ENCODE results near the gene SMAD9.
A peak's percentile ranks its signal among the peaks of the same experiment; 100 is the strongest.

Gene SMAD9

GRCh38 chr13:36817996-36818803, 101.8 kb downstream of the SMAD9 start:
- no peaks in the 10 kb centered on the region for H3K9me3 ChIP-seq (ENCODE audit: low read length)
- H3K36me3 ChIP-seq (ENCODE audit: insufficient read depth, low read length): no peaks in the 10 kb centered on the region
- no peaks in the 10 kb centered on the region for H3K27me3 ChIP-seq (ENCODE audit: insufficient read depth, low read length)
- H3K4me1 ChIP-seq (ENCODE audit: insufficient read depth, low read length): peaks cover 13% of the 10 kb centered on the region
- H3K4me3 ChIP-seq (ENCODE audit: low read length): peak overlapping the region; percentile 84
- H2AFZ ChIP-seq (ENCODE audit: low read depth, low read length): peak overlapping the region; percentile 95

DNA sequence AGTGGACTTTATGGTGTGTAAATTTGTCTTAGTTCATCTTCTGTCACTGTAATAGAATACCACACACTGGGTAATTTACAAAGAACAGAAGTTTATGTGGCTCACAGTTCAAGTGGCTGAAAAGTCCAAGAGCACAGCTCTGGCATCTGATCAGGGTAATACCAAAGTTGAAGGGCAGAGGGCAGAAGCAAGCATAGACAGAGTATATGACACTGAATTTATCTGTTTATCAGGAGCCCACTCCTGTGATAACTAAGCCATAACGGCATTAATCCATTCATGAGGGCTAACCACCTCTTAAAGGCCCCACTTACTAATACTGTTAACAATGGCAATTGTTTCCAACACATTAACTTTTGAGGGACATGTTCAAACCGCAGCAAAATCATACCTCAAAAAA, 105.0 kb downstream of the SMAD9 start:
- H3K4me1 ChIP-seq (ENCODE audit: insufficient read depth, low read length): peaks cover 5% of the 10 kb centered on the region
- no peaks in the 10 kb centered on the region for H3K9me3 ChIP-seq (ENCODE audit: low read length)
- no peak overlapping the region for H3K4me3 ChIP-seq (ENCODE audit: low read length)
- H3K36me3 ChIP-seq (ENCODE audit: insufficient read depth, low read length): no peaks in the 10 kb centered on the region
- no peak overlapping the region for H2AFZ ChIP-seq (ENCODE audit: low read depth, low read length)
- H3K27me3 ChIP-seq (ENCODE audit: insufficient read depth, low read length): peaks cover 3% of the 10 kb centered on the region

GRCh38 chr13:36814465-36814864, 105.6 kb downstream of the SMAD9 start:
- Histone ChIP-seq H2AFZ (ENCODE audit: low read depth, low read length) (no peak overlapping the region), H3K4me3 (ENCODE audit: low read length) (no peak overlapping the region), H3K4me1 (ENCODE audit: insufficient read depth, low read length) (peaks cover 3% of the 10 kb centered on the region), H3K9me3 (ENCODE audit: low read length) (no peaks in the 10 kb centered on the region), H3K27me3 (ENCODE audit: insufficient read depth, low read length) (peaks cover 3% of the 10 kb centered on the region), H3K36me3 (ENCODE audit: insufficient read depth, low read length) (no peaks in the 10 kb centered on the region)

DNA sequence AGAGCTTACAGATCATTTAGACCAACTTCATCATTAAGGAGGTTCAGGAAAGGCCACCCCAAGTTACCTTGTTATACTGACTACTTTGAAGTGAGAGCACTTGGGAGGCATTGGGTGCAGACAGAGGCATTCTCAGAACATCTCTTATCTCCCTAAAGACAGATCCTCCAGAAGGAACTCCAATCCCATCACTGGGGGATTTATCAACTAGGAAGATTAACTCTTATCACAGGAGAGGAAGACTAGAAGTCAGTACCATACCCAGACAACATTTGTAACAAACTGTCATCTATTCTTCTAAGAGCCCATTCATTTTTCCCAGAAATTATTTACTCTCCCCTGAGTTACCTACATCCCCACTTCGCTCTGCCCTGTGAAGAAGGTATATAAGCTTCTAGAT, 106.8 kb downstream of the SMAD9 start:
- peaks cover 3% of the 10 kb centered on the region for H3K27me3 ChIP-seq (ENCODE audit: insufficient read depth, low read length)
- H3K4me3 ChIP-seq (ENCODE audit: low read length): no peak overlapping the region
- H2AFZ ChIP-seq (ENCODE audit: low read depth, low read length): no peak overlapping the region
- no peaks in the 10 kb centered on the region for H3K9me3 ChIP-seq (ENCODE audit: low read length)
- no peaks in the 10 kb centered on the region for H3K4me1 ChIP-seq (ENCODE audit: insufficient read depth, low read length)
- no peaks in the 10 kb centered on the region for H3K36me3 ChIP-seq (ENCODE audit: insufficient read depth, low read length)

DNA sequence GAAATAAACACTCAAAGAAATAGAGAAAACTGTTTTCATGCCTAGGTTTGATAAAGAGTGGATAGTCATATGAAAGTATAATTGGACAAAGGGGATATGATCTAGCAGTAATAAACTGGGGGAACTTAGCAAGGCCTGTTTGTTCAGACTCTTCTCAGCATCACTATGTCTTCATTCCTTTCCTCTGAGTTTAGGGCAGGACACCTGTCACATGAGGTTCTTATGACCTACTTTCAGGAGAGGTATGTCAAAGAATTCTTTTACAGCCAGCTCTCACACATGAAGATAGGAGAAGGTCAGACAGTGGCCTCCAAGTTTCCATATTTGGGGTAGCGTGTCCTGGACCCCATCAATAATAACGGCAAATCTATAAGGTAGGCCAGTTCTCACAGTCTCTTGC, 112.4 kb downstream of the SMAD9 start:
- peaks cover 3% of the 10 kb centered on the region for H3K27me3 ChIP-seq (ENCODE audit: insufficient read depth, low read length)
- H2AFZ ChIP-seq (ENCODE audit: low read depth, low read length): no peak overlapping the region
- H3K4me1 ChIP-seq (ENCODE audit: insufficient read depth, low read length): no peaks in the 10 kb centered on the region
- no peaks in the 10 kb centered on the region for H3K9me3 ChIP-seq (ENCODE audit: low read length)
- no peak overlapping the region for H3K4me3 ChIP-seq (ENCODE audit: low read length)
- H3K36me3 ChIP-seq (ENCODE audit: insufficient read depth, low read length): no peaks in the 10 kb centered on the region

DNA sequence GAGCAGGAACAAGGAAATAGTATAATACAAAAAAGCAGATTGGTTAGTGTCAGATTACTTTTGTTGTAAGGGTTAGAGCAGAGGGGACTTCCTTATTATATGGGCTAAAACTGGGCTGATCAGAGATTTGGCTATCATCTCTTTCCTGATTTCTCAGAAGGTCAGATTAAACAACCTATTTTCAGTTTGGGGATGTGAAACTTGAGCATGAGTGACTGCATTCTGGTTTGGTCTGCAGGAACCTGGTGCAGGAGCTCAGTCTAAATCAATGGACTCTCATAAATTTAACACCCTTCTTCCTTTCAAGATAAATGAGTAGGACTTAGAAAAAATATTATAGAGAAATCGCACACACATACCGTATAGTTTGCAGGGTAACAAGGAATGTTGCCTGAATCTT, 113.9 kb downstream of the SMAD9 start:
- Histone ChIP-seq H3K9me3 (ENCODE audit: low read length) (no peaks in the 10 kb centered on the region), H3K4me1 (ENCODE audit: insufficient read depth, low read length) (peaks cover 5% of the 10 kb centered on the region), H2AFZ (ENCODE audit: low read depth, low read length) (no peak overlapping the region), H3K4me3 (ENCODE audit: low read length) (no peak overlapping the region), H3K36me3 (ENCODE audit: insufficient read depth, low read length) (no peaks in the 10 kb centered on the region), H3K27me3 (ENCODE audit: insufficient read depth, low read length) (no peaks in the 10 kb centered on the region)

- H3K27me3 ChIP-seq (ENCODE audit: insufficient read depth, low read length): no peaks in the 10 kb centered on the region
- H3K9me3 ChIP-seq (ENCODE audit: low read length): no peaks in the 10 kb centered on the region
- H3K36me3 ChIP-seq (ENCODE audit: insufficient read depth, low read length): no peaks in the 10 kb centered on the region
- no peak overlapping the region for H3K4me3 ChIP-seq (ENCODE audit: low read length)
- no peak overlapping the region for H2AFZ ChIP-seq (ENCODE audit: low read depth, low read length)
- H3K4me1 ChIP-seq (ENCODE audit: insufficient read depth, low read length): peaks cover 5% of the 10 kb centered on the region
Observed at GRCh38 chr13:36804588-36804987, 115.5 kb downstream of the SMAD9 start.

DNA sequence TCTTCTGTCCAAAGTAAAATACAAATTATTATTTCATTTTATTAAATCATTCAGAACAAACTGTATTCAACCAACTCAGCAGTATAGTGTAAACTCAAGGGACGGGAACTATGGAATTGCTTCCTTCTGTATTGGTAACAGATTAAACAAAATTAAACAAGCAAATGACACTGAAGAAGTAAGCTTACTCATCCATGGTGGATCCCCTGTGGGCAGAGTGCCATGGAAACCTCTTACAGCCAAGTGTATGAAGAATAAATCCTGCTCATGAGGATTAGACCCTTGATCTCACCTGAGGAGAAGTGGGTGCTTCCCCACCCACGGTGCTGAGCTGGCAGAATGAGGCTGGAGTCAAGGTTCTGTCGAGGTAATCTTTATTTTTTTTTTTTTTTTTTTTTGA, 119.0 kb downstream of the SMAD9 start:
- H3K4me1 ChIP-seq (ENCODE audit: insufficient read depth, low read length): peaks cover 5% of the 10 kb centered on the region
- H3K4me3 ChIP-seq (ENCODE audit: low read length): no peak overlapping the region
- no peaks in the 10 kb centered on the region for H3K9me3 ChIP-seq (ENCODE audit: low read length)
- no peak overlapping the region for H2AFZ ChIP-seq (ENCODE audit: low read depth, low read length)
- no peaks in the 10 kb centered on the region for H3K36me3 ChIP-seq (ENCODE audit: insufficient read depth, low read length)
- H3K27me3 ChIP-seq (ENCODE audit: insufficient read depth, low read length): no peaks in the 10 kb centered on the region

DNA sequence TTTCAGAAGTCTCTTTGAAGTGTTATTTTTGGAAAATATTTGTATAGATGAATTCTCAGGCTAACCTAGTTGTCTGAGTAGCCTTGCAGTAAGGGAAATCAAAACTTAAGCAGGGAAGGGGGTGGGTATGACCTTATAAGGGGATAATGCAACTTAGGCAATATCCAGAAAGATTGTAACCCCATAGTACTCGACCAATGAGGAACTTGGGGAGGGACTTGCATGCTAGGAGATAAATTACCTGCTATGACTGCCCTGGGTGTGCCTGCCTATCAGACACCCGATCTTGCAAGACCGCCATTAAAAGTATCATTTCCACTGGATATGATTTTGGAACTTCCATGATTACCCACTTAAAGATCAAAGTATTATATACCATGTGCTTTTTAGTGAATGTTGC, 124.0 kb downstream of the SMAD9 start:
- Histone ChIP-seq H3K9me3 (ENCODE audit: low read length) (no peaks in the 10 kb centered on the region), H3K36me3 (ENCODE audit: insufficient read depth, low read length) (no peaks in the 10 kb centered on the region), H3K4me1 (ENCODE audit: insufficient read depth, low read length) (no peaks in the 10 kb centered on the region), H2AFZ (ENCODE audit: low read depth, low read length) (no peak overlapping the region), H3K4me3 (ENCODE audit: low read length) (no peak overlapping the region), H3K27me3 (ENCODE audit: insufficient read depth, low read length) (no peaks in the 10 kb centered on the region)

GRCh38 chr13:36795463-36795862, 124.6 kb downstream of the SMAD9 start:
- Histone ChIP-seq H3K9me3 (ENCODE audit: low read length) (no peaks in the 10 kb centered on the region), H3K27me3 (ENCODE audit: insufficient read depth, low read length) (no peaks in the 10 kb centered on the region), H3K36me3 (ENCODE audit: insufficient read depth, low read length) (no peaks in the 10 kb centered on the region), H2AFZ (ENCODE audit: low read depth, low read length) (no peak overlapping the region), H3K4me3 (ENCODE audit: low read length) (no peak overlapping the region), H3K4me1 (ENCODE audit: insufficient read depth, low read length) (no peaks in the 10 kb centered on the region)

Measured in neuron (in vitro differentiated cells).